Dermis microvascular lymphatic vessel endothelial cell (primary cell): ENCODE data around the gene GNAZ. TPM values are rescaled to one million over a fixed set of nuclear protein-coding genes. Genes with fewer than 3 reads are reported as not detected.
A peak's percentile ranks its signal among the peaks of the same experiment; 100 is the strongest.

Source experiments
- DNase-seq, 2 donors: peaks; one replicate each; pipeline versions ENCODE4 v3.0.0 to v3.0.0-alpha.2; 2010; ENCODE audit warnings: low read depth in 2 of 2
- total RNA-seq: library from RNA; depleted of rRNA; stranded (reverse); fragments of >200 nt; gene quantifications from 2 replicates; pipeline ENCODE4 v1.2.1, GENCODE V29; 2014

Gene GNAZ
- total RNA-seq, 1 donor from 2014 or later: 0.51 TPM

- DNase-seq: no peak
These were observed 48.6 kb downstream of the GNAZ start for GRCh38 chr22:23118647-23119493.

- DNase-seq: peak; percentile 7 to 55
These were observed 49.4 kb downstream of the GNAZ start for GRCh38 chr22:23119494-23120414.

DNA sequence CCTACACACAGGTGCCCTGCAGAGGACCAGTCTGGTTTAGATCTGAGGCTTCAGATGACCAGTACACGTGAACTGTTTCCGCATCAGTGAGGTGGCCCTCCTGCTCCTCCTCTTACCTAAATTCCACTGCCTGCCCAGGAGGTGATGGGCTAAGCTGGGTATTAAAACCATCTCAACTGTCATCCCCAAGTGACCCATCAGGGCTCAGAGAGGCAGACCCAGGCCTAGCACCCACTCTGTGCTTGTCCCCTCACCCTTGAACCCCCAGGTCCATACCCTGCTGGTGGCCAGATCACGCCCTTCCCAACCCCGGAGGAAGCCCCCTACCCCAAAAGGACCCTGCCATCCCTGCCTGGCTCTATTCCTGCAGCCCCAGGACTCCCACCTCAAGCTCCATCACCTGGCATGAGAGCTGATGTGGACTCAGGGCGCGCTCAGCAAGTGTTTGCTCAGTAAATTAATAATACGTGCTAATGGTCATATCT, 50.1 kb downstream of the GNAZ start:
- no peak for DNase-seq

DNA sequence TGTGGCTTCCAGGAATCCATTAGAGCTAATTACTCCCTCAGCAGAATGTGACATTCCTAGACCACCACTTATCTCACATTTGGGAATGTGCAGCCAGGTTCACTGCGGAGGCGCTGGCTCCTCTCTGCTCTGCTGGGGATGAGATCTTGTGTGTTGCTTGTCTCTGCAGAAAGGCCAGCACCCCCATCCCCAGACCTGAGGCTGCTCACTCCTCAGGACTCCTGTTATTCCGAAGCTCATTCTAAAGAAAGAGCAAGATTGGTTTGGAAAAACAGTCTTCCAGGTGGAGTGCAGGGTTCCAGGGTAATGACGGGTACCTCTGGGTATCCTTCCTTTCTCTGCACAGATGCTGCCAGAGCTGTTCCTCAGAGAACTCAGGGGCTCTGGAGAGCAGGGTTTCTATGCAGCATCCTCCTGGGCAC, 50.7 kb downstream of the GNAZ start:
- no peak for DNase-seq

GRCh38 chr22:23121424-23121823, 51.1 kb downstream of the GNAZ start:
- no peak for DNase-seq

DNA sequence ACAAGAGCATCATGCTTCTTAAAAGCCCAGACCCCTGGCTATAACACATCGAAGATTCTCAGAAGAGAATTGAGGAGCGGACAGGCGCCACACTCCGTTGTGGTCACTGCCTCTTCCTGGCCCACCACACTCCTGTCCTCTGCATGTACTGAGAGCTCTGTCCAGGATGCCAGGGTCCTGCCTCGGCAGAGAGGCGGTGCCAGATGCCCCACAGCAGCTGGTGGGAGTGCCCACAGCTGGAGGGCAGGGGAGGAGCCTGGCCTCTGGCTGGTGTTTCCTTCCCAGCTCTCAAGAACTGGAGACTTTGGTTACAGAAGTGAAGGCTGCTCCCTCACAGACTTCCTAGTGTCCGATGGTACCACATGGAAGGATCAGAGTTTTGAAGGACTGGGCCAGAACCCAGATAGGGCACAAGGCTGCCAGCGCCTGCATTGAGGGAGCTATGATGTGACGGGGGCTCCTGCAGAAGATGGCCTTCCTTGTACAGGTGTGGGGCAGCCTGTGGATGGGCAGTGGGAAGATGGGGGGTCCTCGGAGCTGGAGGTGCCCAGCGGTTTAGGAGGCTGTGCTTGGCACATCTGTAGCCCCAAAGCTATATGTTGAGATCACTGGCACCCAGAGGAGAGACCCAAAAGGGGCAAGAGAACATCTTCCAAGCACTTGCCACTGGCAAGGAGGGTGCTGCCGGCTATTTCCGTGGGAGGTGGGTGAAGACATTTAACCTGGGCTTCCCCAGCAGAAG, 52.1 kb downstream of the GNAZ start:
- no peak for DNase-seq

DNA sequence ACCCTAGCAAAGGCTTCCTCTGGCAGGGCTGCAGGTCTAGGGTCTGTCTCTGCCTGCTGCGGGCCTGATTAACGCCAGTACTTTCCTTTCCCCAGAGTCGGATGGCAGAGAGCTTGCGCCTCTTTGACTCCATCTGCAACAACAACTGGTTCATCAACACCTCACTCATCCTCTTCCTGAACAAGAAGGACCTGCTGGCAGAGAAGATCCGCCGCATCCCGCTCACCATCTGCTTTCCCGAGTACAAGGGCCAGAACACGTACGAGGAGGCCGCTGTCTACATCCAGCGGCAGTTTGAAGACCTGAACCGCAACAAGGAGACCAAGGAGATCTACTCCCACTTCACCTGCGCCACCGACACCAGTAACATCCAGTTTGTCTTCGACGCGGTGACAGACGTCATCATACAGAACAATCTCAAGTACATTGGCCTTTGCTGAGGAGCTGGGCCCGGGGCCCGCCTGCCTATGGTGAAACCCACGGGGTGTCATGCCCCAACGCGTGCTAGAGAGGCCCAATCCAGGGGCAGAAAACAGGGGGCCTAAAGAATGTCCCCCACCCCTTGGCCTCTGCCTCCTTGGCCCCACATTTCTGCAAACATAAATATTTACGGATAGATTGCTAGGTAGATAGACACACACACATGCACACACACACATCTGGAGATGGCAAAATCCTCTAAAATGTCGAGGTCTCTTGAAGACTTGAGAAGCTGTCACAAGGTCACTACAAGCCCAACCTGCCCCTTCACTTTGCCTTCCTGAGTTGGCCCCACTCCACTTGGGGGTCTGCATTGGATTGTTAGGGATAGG, 52.9 kb downstream of the GNAZ start:
- DNase-seq: no peak

DNA sequence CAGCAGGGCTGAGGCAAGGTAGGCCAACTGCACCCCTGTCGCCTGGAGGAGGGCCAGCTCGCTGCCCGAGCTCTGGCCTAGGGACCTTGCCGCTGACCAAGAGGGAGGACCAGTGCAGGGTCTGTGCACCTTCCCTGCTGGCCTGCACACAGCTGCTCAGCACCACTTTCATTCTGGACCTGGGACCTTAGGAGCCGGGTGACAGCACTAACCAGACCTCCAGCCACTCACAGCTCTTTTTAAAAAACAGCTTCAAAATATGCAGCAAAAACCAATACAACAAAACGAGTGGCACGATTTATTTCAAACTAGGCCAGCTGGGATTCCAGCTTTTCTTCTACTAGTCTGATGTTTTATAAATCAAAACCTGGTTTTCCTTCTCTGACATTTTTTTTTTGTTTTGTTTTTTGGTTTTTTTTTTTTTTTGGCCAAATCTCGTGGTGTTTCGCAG, 53.5 kb downstream of the GNAZ start:
- no peak for DNase-seq

GRCh38 chr22:23124611-23125511, 54.5 kb downstream of the GNAZ start:
- no peak for DNase-seq

GRCh38 chr22:23125512-23126103, 55.3 kb downstream of the GNAZ start:
- DNase-seq: no peak

GRCh38 chr22:23126165-23127054, 56.1 kb downstream of the GNAZ start:
- DNase-seq: no peak

DNA sequence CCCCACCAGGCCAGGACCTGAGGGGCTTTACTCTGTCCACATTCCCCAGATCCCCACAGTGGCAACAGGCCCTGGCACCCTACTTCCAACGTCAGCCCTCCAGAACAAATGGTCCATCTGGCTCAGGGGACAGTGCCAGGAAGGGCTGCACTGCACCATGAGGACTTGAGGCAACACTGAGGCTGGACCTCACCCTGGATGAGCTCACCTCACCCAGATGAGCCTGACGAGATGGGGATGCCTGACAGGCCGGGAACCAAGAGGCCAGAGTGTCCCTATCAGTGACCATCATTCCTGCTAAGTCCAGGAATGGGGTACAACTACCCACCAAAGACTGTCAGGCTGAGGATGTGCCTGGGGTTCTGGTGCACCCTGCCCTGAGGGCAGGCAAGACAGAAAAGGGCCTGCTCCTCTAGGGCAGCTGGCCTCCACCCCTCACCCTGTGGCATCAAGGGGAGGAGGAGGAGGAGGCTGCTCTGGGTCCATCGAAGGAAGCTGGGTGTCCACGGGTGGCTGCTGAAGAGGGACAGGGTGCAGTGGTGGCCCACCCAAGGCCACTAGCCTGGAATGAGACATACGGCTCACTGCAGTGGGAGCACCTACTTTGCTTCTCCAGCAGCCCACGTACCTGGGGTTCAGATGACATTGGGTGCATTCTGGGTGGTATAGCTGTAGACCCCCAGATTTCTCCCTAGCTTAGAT, 56.9 kb downstream of the GNAZ start:
- DNase-seq: no peak

GRCh38 chr22:23127788-23128187, 57.5 kb downstream of the GNAZ start:
- no peak for DNase-seq

DNA sequence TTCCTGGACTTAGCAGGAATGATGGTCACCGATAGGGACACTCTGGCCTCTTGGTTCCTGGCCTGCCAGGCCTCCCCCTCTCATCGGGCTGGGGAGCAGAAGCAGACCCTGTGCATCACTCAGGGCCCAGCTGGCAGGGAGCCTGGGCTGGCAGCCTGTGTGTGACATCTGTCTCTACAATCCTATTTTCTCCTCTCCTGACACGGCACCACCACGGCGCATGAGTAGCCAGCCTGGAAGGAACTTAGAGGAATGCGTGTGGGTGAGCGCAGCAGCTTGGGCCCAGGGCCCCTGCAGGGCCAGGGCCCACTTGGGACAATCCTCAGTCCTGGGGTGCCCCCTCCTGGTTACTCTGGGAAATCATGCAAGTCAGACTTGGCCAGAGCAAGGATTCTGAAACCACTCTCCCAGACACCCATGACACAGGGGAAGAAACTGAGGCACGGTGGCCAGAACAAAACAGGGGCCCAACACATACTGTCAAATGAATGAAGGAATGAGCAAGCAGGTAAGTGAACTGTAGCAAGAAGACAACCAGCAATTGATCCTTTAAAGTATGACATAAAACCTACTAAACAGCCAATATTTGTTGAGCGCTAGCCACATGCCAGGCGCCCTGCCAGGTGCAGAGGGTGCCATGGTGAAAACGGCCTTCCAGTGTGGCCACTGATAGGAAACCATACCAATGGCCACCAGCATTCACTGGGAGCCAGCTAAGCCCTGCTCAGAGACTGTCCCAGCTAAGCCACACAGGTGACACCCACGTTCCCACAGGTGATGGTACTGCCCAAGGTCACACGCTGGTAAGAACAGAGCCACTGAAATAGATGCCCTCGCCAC, 58.2 kb downstream of the GNAZ start:
- DNase-seq: peak; percentile 43 to 74

GRCh38 chr22:23129149-23129548, 58.8 kb downstream of the GNAZ start:
- no peak for DNase-seq

DNA sequence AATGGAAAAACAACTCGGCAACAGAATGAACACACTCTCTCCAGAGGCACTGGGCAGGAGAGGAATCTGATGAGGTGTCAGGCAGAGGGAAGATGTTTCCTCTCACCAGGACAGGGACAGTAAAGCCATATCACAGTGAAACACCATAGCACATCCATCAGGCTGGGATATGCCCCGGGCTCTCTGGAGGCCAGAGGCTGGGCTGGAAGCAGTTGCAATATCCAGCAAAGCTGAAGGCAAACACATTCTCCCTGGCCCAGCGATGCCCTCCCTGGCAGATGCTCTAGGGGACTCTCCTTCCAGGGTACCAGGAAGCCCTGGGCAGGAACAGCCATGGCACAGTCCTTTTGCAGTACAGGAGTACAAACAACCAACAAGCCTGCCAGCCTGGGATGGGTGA, 60.4 kb downstream of the GNAZ start:
- DNase-seq: no peak

DNA sequence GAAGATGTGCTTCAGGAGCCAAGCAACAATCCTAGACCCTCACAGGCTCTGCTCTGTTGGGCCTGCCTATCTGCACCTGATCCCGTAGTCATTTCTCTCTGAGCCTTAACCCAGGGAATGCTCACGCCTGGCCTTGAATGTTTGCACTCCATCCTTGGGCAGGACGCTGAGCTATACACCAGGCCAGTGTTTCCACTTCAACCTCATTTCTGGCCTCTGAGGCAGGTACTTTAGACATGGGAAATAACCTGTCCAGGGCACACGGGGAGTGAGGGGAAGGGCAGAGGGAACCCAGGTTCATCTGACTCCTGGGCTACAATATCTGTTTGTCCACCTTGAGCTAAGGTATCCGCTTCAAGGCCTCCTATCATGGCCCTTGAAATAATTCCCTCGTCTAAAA, 61.6 kb downstream of the GNAZ start:
- DNase-seq: no peak
